ENCODE data around the gene PRSS50.

Gene PRSS50

GRCh38 chr3:46670000-46670890 lies 47.4 kb downstream of the PRSS50 start:
- DNase-seq (ENCODE audit: low read depth in 2 of 2): no peak

- DNase-seq (ENCODE audit: low read depth in 2 of 2): no peak
Observed at GRCh38 chr3:46669191-46669999, 48.3 kb downstream of the PRSS50 start.

- DNase-seq (ENCODE audit: low read depth in 2 of 2): no peak
Observed at GRCh38 chr3:46668591-46668990, 49.1 kb downstream of the PRSS50 start.

GRCh38 chr3:46668116-46668515 lies 49.6 kb downstream of the PRSS50 start:
- DNase-seq (ENCODE audit: low read depth in 2 of 2): no peak

- no peak for DNase-seq (ENCODE audit: low read depth in 2 of 2)
Observed at GRCh38 chr3:46667657-46668056, 50.0 kb downstream of the PRSS50 start.

- no peak for DNase-seq (ENCODE audit: low read depth in 2 of 2)
Observed at GRCh38 chr3:46667061-46667621, 50.5 kb downstream of the PRSS50 start.

- DNase-seq (ENCODE audit: low read depth in 2 of 2): no peak
Observed at GRCh38 chr3:46666453-46666845, 51.2 kb downstream of the PRSS50 start.

- no peak for DNase-seq (ENCODE audit: low read depth in 2 of 2)
Observed at GRCh38 chr3:46665763-46666452, 51.8 kb downstream of the PRSS50 start.

GRCh38 chr3:46664971-46665762 lies 52.5 kb downstream of the PRSS50 start:
- DNase-seq (ENCODE audit: low read depth in 2 of 2): no peak

- no peak for DNase-seq (ENCODE audit: low read depth in 2 of 2)
Observed at GRCh38 chr3:46664188-46664970, 53.3 kb downstream of the PRSS50 start.

- no peak for DNase-seq (ENCODE audit: low read depth in 2 of 2)
Observed at GRCh38 chr3:46663591-46664135, 54.0 kb downstream of the PRSS50 start.

- DNase-seq (ENCODE audit: low read depth in 2 of 2): no peak
Observed at GRCh38 chr3:46662771-46663551, 54.7 kb downstream of the PRSS50 start.

Data from fibroblast of skin of left biceps (primary cell).